Activated gamma-delta T cell treated with anti-CD3 and anti-CD28 coated beads, Interleukin-2, amount 50 U/mL, for 16 hours (primary cell): ENCODE results near the gene WIPI1.
A peak's percentile ranks its signal among the peaks of the same experiment; 100 is the strongest.
"Not testable (repeated sequence)": the region's sequence is repeated elsewhere in the genome, so short reads cannot be mapped to it uniquely, and the experiment has no call there.

Source experiments
- DNase-seq: peaks from one replicate; pipeline ENCODE4 v3.0.0-alpha.2; 2020; ENCODE audit warnings: low read depth

Gene WIPI1

GRCh38 chr17:68437979-68438822 lies 19.1 kb downstream of the WIPI1 start:
- DNase-seq: peak; percentile 22

DNA sequence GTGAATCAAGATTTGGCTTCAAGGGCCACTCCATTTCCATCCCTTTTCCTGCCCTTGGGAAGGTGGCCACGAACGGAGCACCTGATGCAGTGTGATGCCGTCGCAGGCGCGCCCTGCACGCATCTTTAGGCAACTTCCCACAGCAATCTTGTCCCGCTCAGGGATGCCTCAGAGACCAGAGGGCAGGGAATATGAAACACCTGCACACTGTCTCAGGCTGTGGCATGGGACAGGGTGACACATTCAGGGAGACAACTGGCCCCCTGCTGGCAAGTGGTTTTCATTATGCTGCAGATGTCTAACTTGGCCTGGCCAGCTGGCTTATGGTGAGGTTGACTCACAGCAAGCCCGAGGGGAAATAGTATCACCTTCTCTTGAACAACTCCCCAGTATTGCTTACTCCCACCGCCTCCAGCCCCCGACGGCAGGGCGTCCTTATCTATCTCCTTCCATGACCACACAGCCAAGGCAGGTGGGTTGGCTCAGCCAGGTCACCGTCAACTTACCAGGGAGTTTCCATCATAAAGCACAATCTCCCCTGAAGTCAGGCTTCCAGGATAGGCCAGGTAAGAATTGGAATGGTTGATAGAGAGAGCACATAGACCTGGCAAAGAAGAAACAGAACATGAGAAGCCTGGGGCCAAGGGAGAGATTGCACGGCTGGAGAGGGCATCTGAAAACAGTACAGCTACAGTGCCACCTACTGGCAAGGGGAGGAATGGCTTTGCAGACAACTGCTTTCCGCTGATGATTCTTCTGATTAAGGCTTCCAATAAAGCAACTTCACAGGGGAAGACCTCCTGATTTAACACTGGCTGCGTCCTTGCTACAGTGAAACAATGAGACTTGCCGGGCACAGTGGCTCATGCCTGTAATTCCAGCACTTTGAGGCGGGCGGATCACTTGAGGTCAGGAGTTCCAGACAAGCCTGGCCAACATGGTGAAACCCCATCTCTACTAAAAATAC lies 21.1 kb downstream of the WIPI1 start:
- peak; percentile 75 for DNase-seq

- DNase-seq: no peak
These were observed 21.9 kb downstream of the WIPI1 start for GRCh38 chr17:68435361-68435760.

DNA sequence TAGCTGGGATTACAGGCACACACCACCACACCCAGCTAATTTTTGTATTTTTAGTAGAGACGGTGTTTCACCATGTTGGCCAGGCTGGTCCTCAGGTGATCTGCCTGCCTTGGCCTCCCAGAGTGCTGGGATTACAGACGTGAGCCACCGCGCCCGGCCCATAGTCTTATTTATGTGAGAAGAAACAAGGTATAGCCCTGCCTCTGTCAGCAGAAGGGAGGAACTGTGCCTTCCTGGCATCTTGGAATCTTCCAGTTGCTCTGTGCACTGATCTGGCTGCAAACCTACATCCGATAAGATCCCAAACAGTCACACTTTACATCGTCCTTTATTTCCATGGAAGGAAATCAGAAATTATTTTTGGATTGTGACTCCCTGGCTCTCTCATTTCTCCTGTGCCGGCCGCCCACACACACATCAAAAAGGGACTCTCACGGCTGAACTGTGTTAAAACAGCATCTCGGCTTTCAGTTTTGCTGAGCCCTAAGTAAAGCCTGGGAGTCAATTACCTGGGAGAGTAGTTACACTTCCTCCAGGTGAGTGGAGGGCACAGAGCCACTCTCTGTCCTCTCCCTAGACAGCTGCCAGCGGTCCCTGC lies 23.3 kb downstream of the WIPI1 start:
- DNase-seq: no peak

- DNase-seq: no peak
These were observed 24.1 kb downstream of the WIPI1 start for GRCh38 chr17:68433211-68433610.

GRCh38 chr17:68432086-68432864 lies 25.0 kb downstream of the WIPI1 start:
- no peak for DNase-seq

GRCh38 chr17:68431661-68432071 lies 25.6 kb downstream of the WIPI1 start:
- DNase-seq: no peak

- DNase-seq: no peak
These were observed 26.2 kb downstream of the WIPI1 start for GRCh38 chr17:68431045-68431608.

DNA sequence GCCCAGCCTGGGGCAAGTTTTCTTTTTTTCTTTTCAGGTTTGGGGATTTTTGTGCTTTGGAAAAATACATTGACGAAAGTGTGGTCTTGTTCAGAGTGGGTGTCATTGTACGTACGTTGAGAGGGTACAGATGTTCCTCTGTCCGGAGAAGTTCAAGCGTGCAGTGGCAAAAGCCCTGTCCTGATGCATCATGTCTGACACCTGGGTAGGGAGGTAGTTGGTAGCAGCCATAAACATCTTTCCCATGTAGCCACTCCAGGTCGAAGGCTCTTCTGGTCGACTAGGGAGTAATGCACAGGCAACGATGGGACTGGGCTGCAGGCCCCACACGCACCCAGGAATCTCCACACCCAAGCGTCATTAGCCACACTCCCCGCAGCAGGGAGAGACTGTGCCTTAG lies 27.4 kb downstream of the WIPI1 start:
- DNase-seq: no peak

DNA sequence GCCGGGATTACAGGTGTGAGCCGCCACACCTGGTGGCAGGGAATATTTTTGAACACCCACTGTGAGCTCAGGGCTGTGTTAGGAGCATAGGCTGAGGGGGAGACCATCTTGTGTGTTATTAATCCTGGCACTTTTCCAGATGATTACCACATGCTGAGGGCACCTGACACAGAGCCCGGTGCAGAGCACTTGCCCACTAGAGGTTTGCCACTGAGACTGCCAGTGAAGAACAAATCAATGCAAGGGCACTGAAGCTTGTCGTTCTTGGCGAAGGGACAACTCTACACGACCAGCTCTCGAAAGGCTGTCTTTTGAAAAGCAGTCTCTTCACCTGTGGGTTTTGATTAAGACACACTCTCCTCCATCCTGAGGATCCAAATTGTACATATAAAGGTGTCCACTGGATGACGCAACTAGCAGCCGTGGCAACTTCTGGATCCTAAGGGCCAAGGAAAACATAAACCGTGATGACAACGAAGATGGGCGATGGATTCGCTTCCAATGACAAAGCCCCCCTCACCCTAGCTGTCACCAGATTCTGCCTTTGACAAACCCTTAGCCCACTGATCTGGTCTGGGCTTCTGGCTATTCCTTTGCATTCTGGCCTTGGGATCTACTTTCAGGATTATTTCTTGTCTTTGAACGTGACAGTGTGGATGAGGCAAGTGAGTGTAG lies 28.7 kb downstream of the WIPI1 start:
- DNase-seq: no peak

- no peak for DNase-seq
These were observed 29.7 kb downstream of the WIPI1 start for GRCh38 chr17:68427575-68427974.

- DNase-seq: no peak
These were observed 31.3 kb downstream of the WIPI1 start for GRCh38 chr17:68425979-68426378.

GRCh38 chr17:68424861-68425260 lies 32.4 kb downstream of the WIPI1 start:
- no peak for DNase-seq

- no peak for DNase-seq
These were observed 33.1 kb downstream of the WIPI1 start for GRCh38 chr17:68424203-68424602.

DNA sequence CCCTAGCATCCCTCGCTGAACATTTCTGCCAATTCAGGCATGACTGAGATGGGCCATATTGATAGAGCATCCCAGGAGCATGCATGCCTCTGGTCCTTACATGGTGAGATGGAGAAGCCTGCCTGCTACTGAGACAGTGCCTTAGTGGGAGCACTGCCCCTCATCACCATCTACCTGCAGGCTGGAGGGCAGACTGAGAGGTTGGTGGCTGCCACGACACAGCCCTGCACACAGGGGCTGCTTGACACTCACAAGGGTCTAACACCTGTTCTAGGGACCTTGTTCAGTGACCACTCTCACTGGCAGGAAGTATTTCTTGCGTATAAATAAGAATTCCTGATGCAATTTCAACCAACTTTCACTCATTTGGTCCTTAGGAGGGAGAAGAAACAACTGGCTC lies 34.0 kb downstream of the WIPI1 start:
- DNase-seq: no peak

DNA sequence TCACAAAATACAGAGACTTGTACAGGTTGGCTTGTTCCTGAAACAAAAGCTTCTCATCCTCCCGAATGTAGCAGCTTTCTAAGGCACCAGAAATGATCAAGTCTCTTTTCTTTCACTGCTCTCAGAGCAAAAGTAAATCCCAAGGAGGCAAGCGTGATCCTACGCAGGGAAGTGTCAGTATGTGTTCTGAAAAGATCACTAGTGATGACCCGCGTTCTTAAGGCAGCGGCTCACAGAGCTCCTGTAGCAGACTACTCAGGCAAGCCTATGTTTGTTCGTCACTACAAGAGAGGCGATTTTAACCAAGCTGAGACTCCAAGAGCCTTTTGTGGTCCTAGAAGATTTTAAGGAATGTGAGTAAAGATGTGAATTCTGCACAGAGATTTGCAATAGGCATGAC lies 34.5 kb downstream of the WIPI1 start:
- DNase-seq: no peak

DNA sequence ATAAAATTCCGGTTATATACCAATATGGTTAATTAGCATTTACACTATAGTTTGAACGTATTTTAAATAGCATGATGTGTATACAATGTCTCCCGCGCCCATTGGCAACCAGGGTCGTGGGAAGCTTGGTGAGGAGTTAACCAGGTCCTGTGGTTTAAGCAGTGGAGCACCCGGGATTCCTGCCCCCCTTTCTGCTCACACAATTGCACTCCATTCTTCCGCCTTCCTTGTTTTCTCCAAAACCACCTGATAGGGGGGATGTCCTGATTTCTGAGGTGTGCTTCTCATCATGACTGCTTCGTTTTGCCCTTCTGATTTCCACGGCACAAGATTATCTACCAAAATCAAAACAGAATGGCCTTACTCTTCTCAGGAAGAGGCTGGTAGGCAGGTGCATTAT lies 35.8 kb downstream of the WIPI1 start:
- no peak for DNase-seq

GRCh38 chr17:68420065-68420464 lies 37.2 kb downstream of the WIPI1 start:
- DNase-seq: no peak

DNA sequence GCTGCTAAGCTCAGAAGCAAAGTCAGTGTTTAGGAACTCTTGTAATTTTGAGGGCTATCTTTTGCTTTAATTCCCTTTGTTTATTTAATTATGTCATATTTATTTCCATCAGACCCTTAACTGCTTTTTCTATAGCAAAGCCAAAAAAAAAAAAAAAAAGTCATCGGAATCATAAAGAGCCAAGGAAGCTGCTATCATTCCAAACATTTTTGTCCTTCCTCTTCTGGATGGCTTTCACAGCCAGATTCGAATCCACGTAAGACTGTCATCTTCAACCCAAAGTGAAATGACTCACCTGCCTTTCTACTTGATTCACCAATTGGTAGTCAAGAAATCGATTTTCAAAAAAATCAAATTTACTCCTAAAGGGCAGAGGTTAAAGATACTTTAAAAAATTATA lies 38.4 kb downstream of the WIPI1 start:
- DNase-seq: no peak

GRCh38 chr17:68417317-68417716 lies 40.0 kb downstream of the WIPI1 start:
- DNase-seq: no peak

GRCh38 chr17:68414901-68415300 lies 42.4 kb downstream of the WIPI1 start:
- DNase-seq: not testable (repeated sequence)
